Measurements from ENCODE around the gene NANOGP8.
"Not testable (repeated sequence)": the region's sequence is repeated elsewhere in the genome, so short reads cannot be mapped to it uniquely, and the experiment has no call there.

NANOGP8 gene

DNA sequence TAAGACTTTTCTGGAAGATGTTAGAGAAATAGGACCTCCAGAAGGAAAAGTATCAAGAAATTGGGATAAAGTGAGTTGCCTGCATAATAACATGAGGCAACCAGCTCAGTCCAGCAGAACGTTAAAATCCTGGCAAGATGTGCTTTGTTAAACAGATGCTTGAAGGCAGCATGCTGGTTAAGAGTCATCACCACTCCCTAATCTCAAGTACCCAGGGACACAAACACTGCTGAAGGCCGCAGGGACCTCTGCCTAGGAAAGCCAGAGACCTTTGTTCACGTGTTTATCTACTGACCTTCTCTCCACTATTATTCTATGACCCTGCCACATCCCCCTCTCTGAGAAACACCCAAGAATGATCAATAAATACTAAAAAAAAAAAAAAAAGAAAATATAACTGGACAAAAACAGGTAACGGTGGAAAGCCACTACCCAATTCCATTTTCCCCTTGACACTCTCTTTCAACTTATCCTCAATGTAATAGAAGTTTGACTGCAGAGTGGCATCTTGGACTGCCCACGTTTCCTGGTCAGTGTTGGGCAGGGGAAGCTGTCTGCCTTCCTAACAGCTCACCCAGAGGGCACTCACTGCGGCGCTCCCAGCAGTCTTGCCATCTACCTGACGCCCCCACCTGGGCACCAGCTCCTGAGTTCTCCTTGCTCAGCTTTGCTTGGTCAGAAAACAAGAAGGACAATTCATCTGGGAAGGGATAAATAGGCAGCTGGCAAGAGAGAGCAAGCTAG lies at the start of gene NANOGP8:
Gene NANOGP8, minus strand, starts transcription at position 120 of the 744 bp plus-strand sequence. CDS start 185 bp downstream, outside the sequence.
- DNase-seq: not testable (repeated sequence)

DNA sequence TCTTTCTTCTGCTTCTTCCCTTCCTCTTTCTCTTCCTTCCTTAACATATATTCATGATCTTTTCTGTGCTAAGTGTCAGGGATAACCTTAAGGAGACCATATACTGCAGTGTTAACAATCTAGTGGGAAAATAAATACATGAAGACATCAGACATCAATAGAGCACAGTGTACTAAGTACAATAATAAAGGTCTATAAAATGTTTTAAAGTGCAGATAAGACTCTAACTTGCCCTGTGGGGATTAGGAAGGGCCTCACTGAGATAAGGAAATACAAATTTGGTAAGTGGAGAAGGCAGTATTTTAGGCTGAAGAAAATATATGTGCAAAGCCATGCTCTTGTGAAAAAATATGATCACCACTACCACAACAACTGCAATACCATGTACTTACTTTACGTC lies 49.2 kb upstream of the NANOGP8 start:
- DNase-seq: no peak

- no peak for DNase-seq
Measured at GRCh38 chr15:35130245-35130644, 45.1 kb upstream of the NANOGP8 start.

GRCh38 chr15:35129361-35129760 lies 44.3 kb upstream of the NANOGP8 start:
- DNase-seq: no peak

- DNase-seq: no peak
Measured at GRCh38 chr15:35127717-35128116, 42.6 kb upstream of the NANOGP8 start.

DNA sequence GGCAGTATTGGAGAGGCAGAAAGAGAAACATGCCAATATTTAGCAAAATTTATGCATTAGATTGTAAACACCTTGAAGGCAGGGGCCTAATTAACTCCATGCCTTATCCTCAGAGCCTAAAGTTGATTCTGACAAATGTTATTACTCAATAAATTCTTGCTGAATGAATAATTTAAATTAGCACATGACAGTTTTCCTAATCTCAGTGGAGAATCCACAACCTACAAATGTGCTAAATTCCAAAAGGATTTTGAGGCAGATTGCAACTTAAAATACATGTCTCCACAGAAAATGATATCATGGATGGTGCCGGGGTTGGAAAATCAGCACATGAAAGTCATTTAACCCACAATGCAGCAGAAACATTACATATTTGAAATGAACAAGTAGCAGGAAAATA lies 41.1 kb upstream of the NANOGP8 start:
- no peak for DNase-seq

GRCh38 chr15:35123743-35124142 lies 38.6 kb upstream of the NANOGP8 start:
- no peak for DNase-seq

- DNase-seq: no peak
Measured at GRCh38 chr15:35121611-35122359, 36.7 kb upstream of the NANOGP8 start.

- no peak for DNase-seq
Measured at GRCh38 chr15:35120173-35120572, 35.1 kb upstream of the NANOGP8 start.

GRCh38 chr15:35118960-35119359 lies 33.9 kb upstream of the NANOGP8 start:
- no peak for DNase-seq

DNA sequence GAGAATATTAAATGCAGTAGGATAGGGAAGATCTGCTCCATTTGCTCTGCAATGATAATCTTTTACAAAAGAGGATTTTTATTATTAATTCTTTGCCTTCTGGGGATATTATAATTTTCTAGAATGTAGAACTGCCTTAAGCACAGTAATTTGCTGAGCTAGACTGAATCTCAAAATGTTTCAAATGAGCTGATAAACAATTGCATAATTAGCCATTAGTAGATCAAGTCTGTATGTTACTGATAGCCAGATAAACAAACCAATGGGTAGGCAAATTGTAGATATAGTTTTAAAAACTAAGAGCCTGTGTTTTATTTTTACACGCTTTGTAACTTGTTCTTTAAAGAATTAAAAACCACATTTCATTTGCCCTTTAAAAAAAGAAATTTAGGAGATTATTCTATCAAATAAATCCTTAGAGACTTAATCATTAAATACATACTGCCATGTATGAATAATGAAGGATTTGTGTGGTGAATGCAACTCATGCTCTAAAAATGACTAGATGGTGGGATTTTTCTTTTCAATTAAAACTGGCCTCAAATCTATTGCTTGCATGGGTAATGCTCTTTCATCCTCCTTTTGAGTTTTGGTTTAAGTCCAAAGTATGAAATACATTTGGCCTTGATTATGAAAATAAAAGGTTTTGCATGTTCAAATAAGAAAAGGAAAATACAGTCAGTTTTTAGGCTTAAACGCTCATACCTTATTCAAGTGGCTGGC lies 32.6 kb upstream of the NANOGP8 start:
- DNase-seq: no peak

DNA sequence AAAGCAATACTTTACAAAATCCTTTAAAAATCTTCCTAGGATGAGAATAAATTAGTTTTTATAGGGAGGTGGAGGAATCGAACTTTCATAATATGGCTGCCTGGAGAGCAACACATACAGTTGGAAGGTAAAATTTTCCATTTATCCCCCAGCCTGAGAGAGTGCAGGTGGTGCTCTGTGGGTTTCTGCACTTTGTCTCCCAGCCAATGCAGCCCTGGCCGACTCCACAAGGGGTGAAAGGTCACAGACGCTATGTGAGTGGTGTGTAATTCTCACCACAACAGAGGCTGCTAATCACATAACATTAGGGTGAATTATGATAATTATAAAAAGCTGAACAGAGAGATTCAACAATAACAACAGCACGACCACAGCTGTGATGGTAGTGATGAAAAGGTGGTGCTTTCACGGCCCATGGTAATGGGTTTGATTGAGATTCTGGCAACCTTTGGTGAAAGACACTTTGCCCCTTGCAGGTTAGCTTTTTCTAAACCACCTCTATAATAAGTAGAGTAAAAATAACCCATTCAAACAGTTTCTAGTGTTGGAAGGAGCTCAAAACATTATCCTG lies 30.1 kb upstream of the NANOGP8 start:
- no peak for DNase-seq

GRCh38 chr15:35112346-35112745 lies 27.3 kb upstream of the NANOGP8 start:
- DNase-seq: no peak

GRCh38 chr15:35111861-35112260 lies 26.8 kb upstream of the NANOGP8 start:
- DNase-seq: no peak

DNA sequence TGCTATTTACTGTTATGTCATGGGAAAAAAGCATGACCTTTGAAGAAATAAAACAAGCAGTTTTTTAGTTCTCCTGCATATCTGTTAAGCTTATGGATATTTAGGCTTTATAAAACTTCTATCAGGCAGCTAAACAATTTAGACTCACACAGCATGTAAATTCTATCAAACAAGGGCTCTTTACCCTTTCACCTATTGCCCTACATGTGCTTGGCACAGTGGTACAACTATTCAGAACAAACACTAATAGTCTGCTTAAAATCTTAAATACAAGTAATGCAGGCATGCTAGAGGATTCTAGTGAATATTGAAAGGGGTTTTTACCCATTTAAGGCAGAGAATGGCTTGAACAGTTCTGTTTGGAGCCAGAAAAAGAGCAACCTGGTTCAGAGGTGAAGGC lies 23.4 kb upstream of the NANOGP8 start:
- DNase-seq: no peak

- DNase-seq: no peak
Measured at GRCh38 chr15:35107561-35107960, 22.5 kb upstream of the NANOGP8 start.

- no peak for DNase-seq
Measured at GRCh38 chr15:35107122-35107521, 22.0 kb upstream of the NANOGP8 start.

DNA sequence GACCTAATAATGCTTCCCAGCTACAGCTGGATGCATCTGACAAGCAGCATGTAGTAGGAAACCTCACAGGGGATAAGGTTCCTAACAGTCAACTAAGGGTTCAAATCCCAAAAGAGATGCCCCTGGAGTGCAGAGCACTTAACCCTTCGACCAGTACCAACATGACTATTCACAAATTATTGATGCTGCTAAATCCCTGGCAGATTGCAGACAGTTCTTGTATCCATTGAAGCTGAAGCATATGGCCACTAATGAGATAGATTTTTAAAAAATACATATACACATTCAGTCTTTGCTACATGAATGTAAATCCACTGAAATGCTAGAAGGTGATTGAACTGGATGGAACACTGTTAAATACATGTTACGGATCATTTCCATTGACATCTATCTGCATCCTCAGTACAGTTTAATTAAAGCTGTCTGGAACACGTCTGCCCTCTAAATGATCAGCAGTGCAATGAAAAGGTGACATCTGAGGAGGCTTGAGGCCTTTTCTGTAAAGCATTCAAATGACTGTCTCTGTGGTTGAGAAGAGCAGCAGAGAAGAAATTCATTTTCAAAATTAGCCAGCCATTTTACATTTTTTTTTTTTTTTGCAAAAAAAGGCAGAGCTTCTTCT lies 19.5 kb upstream of the NANOGP8 start:
- no peak for DNase-seq

GRCh38 chr15:35102186-35102585 lies 17.1 kb upstream of the NANOGP8 start:
- no peak for DNase-seq

DNA sequence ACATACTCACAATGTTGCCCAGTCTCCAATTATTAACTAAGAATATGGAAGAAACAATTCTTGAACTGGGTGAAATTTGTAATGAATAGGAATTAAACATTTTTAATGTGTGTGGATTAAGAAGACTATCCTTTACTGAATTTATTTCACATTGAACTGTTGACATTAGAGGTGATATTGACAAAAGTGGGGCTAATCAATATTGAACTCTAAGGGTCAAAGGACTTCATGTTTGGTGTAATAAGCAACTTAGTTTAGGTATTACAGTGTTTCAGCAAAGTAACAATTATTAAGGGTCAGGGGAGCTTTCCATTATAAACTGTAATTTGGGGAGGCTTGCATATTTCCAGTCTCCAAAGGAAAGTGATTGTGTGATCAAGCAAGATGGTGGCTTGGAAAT lies 16.2 kb upstream of the NANOGP8 start:
- DNase-seq: no peak

DNA sequence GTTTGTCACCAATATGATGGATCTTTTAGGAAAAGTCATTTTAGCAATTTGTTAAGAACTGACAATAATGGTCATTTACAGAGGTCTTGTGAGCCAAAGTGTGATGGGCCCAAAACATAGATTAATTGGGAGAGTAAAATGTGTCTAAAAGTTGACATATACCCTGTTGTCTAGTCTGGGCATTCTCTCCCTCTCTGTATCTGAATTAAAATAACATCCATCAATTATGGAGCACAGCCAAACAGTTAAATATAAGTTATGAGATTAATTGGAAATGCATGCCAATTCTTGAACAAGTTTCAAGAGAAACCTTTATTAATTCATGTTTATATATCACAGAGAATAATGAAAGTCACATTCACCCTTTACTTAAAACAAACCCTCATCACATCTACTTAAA lies 13.6 kb upstream of the NANOGP8 start:
- DNase-seq: no peak

- no peak for DNase-seq
Measured at GRCh38 chr15:35095941-35096340, 10.8 kb upstream of the NANOGP8 start.

- no peak for DNase-seq
Measured at GRCh38 chr15:35092846-35093245, 7.8 kb upstream of the NANOGP8 start.
